Measurements from ENCODE around the gene GMDS.

- TF ChIP-seq CTCF (IDR thresholded peaks at IDR 0.05; ENCODE audit: low read depth, low read length) (no peak), EZH2phosphoT487 (IDR thresholded peaks at IDR 0.05; ENCODE audit: low read depth) (no peak)
These were observed 645.9 kb downstream of the GMDS start for GRCh38 chr6:1599469-1599868.

Measured in OCI-LY3 (cell line).